ENCODE results near the gene APOL1. TPM values are rescaled to one million over a fixed set of nuclear protein-coding genes. Genes with fewer than 3 reads are reported as not detected.
"Not testable (repeated sequence)": the region's sequence is repeated elsewhere in the genome, so short reads cannot be mapped to it uniquely, and the experiment has no call there.

APOL1 gene
- total RNA-seq, 6 experiments from 2014 or later = 0.55 to 6.2 (median 4.9) TPM

GRCh38 chr22:36285545-36285944, 32.6 kb downstream of the APOL1 start:
- no peak for DNase-seq
- H3K36me3 Mint-ChIP-seq (ENCODE audit: low read depth) = peaks cover 42% of the 10 kb centered on the region

GRCh38 chr22:36286096-36286957, 33.4 kb downstream of the APOL1 start:
- Mint-ChIP-seq H3K27ac (peak overlapping the region; percentile 67), H3K36me3 (ENCODE audit: low read depth) (peaks cover 38% of the 10 kb centered on the region), H3K4me1 (ENCODE audit: low read depth) (peaks cover 10% of the 10 kb centered on the region; the same call in 1 of the 2 replicates), H3K4me3 (peak overlapping the region; percentile 68; the same call in 1 of the 2 replicates), H3K27me3 (ENCODE audit: insufficient read depth) (peaks cover 59% of the 10 kb centered on the region), H3K9me3 (peaks cover 9% of the 10 kb centered on the region; the same call in 1 of the 2 replicates)
- DNase-seq = peak; percentile 60
- peak; percentile 92 for TF ChIP-seq CTCF (IDR thresholded peaks at IDR 0.05)

More at GRCh38 chr22:36285545-36285944, 32.6 kb downstream of the APOL1 start:
- H3K27me3 Mint-ChIP-seq (ENCODE audit: insufficient read depth) = peaks cover 63% of the 10 kb centered on the region
- H3K4me3 Mint-ChIP-seq = no peak overlapping the region
- peaks cover 10% of the 10 kb centered on the region; the same call in 1 of the 2 replicates for H3K4me1 Mint-ChIP-seq (ENCODE audit: low read depth)
- no peak overlapping the region for H3K27ac Mint-ChIP-seq
- TF ChIP-seq CTCF (IDR thresholded peaks at IDR 0.05) = no peak
- H3K9me3 Mint-ChIP-seq = peaks cover 9% of the 10 kb centered on the region; the same call in 1 of the 2 replicates

GRCh38 chr22:36287881-36288515, 35.1 kb downstream of the APOL1 start:
- H3K9me3 Mint-ChIP-seq = peaks cover 9% of the 10 kb centered on the region; the same call in 1 of the 2 replicates
- H3K4me1 Mint-ChIP-seq (ENCODE audit: low read depth) = peaks cover 10% of the 10 kb centered on the region; the same call in 1 of the 2 replicates
- peak overlapping the region; percentile 60; the same call in 1 of the 2 replicates for H3K27ac Mint-ChIP-seq
- peak overlapping the region; percentile 8; the same call in 1 of the 2 replicates for H3K4me3 Mint-ChIP-seq
- no peak for TF ChIP-seq CTCF (IDR thresholded peaks at IDR 0.05)
- peaks cover 43% of the 10 kb centered on the region for H3K36me3 Mint-ChIP-seq (ENCODE audit: low read depth)
- H3K27me3 Mint-ChIP-seq (ENCODE audit: insufficient read depth) = peaks cover 67% of the 10 kb centered on the region
- DNase-seq = no peak

GRCh38 chr22:36288571-36289405, 35.9 kb downstream of the APOL1 start:
- Mint-ChIP-seq H3K4me3 (peak overlapping the region; percentile 41; the same call in 1 of the 2 replicates), H3K27me3 (ENCODE audit: insufficient read depth) (peaks cover 72% of the 10 kb centered on the region), H3K27ac (peak overlapping the region; percentile 60; the same call in 1 of the 2 replicates), H3K36me3 (ENCODE audit: low read depth) (peaks cover 43% of the 10 kb centered on the region), H3K4me1 (ENCODE audit: low read depth) (peaks cover 10% of the 10 kb centered on the region; the same call in 1 of the 2 replicates), H3K9me3 (peaks cover 9% of the 10 kb centered on the region; the same call in 1 of the 2 replicates)
- DNase-seq = no peak
- TF ChIP-seq CTCF (IDR thresholded peaks at IDR 0.05) = no peak

- peaks cover 10% of the 10 kb centered on the region; the same call in 1 of the 2 replicates for H3K4me1 Mint-ChIP-seq (ENCODE audit: low read depth)
- DNase-seq = no peak
- H3K27ac Mint-ChIP-seq = peak overlapping the region; percentile 30
- H3K4me3 Mint-ChIP-seq = peak overlapping the region; percentile 33; the same call in 1 of the 2 replicates
- TF ChIP-seq CTCF (IDR thresholded peaks at IDR 0.05) = no peak
- peaks cover 46% of the 10 kb centered on the region for H3K36me3 Mint-ChIP-seq (ENCODE audit: low read depth)
- H3K9me3 Mint-ChIP-seq = peaks cover 13% of the 10 kb centered on the region; the same call in 1 of the 2 replicates
- H3K27me3 Mint-ChIP-seq (ENCODE audit: insufficient read depth) = peaks cover 70% of the 10 kb centered on the region
These were observed 36.5 kb downstream of the APOL1 start for GRCh38 chr22:36289406-36289870.

GRCh38 chr22:36289948-36290371, 37.0 kb downstream of the APOL1 start:
- peak overlapping the region; percentile 33; the same call in 1 of the 2 replicates for H3K4me3 Mint-ChIP-seq
- H3K4me1 Mint-ChIP-seq (ENCODE audit: low read depth) = not testable (repeated sequence)
- peaks cover 46% of the 10 kb centered on the region for H3K36me3 Mint-ChIP-seq (ENCODE audit: low read depth)

GRCh38 chr22:36290391-36291075, 37.6 kb downstream of the APOL1 start:
- peaks cover 13% of the 10 kb centered on the region; the same call in 1 of the 2 replicates for H3K9me3 Mint-ChIP-seq
- not testable (repeated sequence) for H3K27ac Mint-ChIP-seq; DNase-seq; H3K4me1 Mint-ChIP-seq (ENCODE audit: low read depth); H3K4me3 Mint-ChIP-seq
- peaks cover 68% of the 10 kb centered on the region for H3K27me3 Mint-ChIP-seq (ENCODE audit: insufficient read depth)
- peaks cover 48% of the 10 kb centered on the region for H3K36me3 Mint-ChIP-seq (ENCODE audit: low read depth)

More at GRCh38 chr22:36289948-36290371, 37.0 kb downstream of the APOL1 start:
- Mint-ChIP-seq H3K27ac (peak overlapping the region; percentile 30; the same call in 1 of the 2 replicates), H3K9me3 (peaks cover 13% of the 10 kb centered on the region; the same call in 1 of the 2 replicates), H3K27me3 (ENCODE audit: insufficient read depth) (peaks cover 69% of the 10 kb centered on the region)
- not testable (repeated sequence) for DNase-seq
